Gastrocnemius medialis (tissue), 4 donors: ENCODE data around the gene LPIN3. TPM values are rescaled to one million over a fixed set of nuclear protein-coding genes. Genes with fewer than 3 reads are reported as not detected.
A peak's percentile ranks its signal among the peaks of the same experiment; 100 is the strongest.

Experiments used
- ATAC-seq, 2 donors: fragments of 150-250 bp; one replicate each; pipeline ENCODE4 v1.9.1; 2016
- DNase-seq, 2 donors: peaks; one replicate each; pipeline ENCODE4 v3.0.0-alpha.2; 2019
- H3K27ac ChIP-seq, 4 donors: fragments of 200-600 bp; sonication (generic); 1 replicate in 1 of 4; 2 replicates in 3 of 4; pipeline ENCODE4 v1.5.1; 2016 to 2018; ENCODE audit warnings: mild to moderate bottlenecking in 2 of 4, moderate library complexity in 1 of 4
- H3K27me3 ChIP-seq, 3 donors: fragments of 200-600 bp; sonication (generic) in 2 of 3; 1 replicate in 1 of 3; 2 replicates in 2 of 3; pipeline versions ENCODE4 v1.5.1 to v1.6.0; 2016 to 2019; ENCODE audit warnings: mild to moderate bottlenecking in 1 of 3, moderate library complexity in 1 of 3
- H3K36me3 ChIP-seq, 2 donors: fragments of 200-600 bp; sonication (generic) in 1 of 2; one replicate each; pipeline ENCODE4 v1.5.1; 2017 to 2018
- H3K4me1 ChIP-seq, 2 donors: fragments of 200-600 bp; sonication (generic) in 1 of 2; one replicate each; pipeline ENCODE4 v1.5.1; 2016 to 2017; ENCODE audit warnings: mild to moderate bottlenecking in 2 of 2
- H3K4me3 ChIP-seq, 4 donors: fragments of 200-600 bp; sonication (generic) in 3 of 4; 1 replicate in 1 of 4; 2 replicates in 3 of 4; pipeline ENCODE4 v1.5.1; 2016 to 2019; ENCODE audit warnings: mild to moderate bottlenecking in 2 of 4
- H3K9me3 ChIP-seq, 3 donors: fragments of 200-600 bp; sonication (generic) in 2 of 3; 1 replicate in 1 of 3; 2 replicates in 2 of 3; pipeline ENCODE4 v1.5.1; 2016 to 2019
- POLR2A ChIP-seq, 2 donors: fragments of 450-650 bp; IDR thresholded peaks; one replicate each; pipeline ENCODE4 v1.6.1; 2017; ENCODE audit warnings: antibody characterized with exemption in 2 of 2, mild to moderate bottlenecking in 2 of 2, moderate library complexity in 2 of 2
- in situ Hi-C, 4 donors: fragments of 200-750 bp; cut with MboI; loops; one replicate each; pipeline versions ENCODE4 v1.15.0 to v1.8.0; 2017; ENCODE audit warnings: low sequenced_read_pairs in 4 of 4
- intact Hi-C: fragments of 100-400 bp; cut with DNase I; formaldehyde crosslinking; loops from one replicate; pipeline ENCODE4 v1.15.1; 2023; ENCODE audit warnings: low total_unique reads
- total RNA-seq, 4 donors: library from RNA; depleted of rRNA; stranded (reverse); fragments of >200 nt; gene quantifications; one replicate each; pipeline versions ENCODE4 v1.1.0 to v1.2.3, GENCODE V29; 2016
- TF ChIP-seq, protein P1 (sequence below), 5 experiments: fragments of 450-650 bp in 3 of 5; fragments of 200-600 bp in 2 of 5; sonication (generic) in 2 of 5; IDR thresholded peaks in 4 of 5; conservative IDR thresholded peaks in 1 of 5; 1 replicate in 4 of 5; 2 replicates in 1 of 5; pipeline ENCODE4 v1.5.1; 2016 to 2019; ENCODE audit warnings: antibody characterized with exemption in 5 of 5, mild to moderate bottlenecking in 3 of 5, moderate library complexity in 3 of 5

LPIN3 gene
- total RNA-seq, 4 donors from 2014 or later, result 0.56 to 2.4 (median 1.1) TPM

DNA sequence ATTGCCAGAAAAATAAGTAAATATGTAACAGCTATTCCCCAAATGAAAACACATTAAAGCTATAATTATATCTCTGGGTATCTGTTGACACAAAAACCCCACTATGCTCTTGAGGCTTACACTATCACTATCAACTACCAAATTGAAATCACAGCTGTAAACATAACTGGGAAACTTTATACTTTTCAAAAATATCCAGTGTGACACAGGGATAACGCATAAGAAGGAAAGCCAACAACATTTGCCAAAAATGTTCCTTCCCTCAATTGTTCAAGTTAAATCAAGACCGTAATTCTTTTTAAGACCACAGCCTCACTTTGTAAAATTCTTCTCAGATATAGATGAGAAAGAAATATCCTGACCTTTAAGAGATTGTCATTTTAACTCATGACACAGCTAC, 26.2 kb upstream of the LPIN3 start:
- Histone ChIP-seq H3K4me3 (no peak overlapping the region), H3K4me1 (peaks cover 47 to 51% of the 10 kb centered on the region in 2 donors), H3K27me3 (no peaks in the 10 kb centered on the region), H3K27ac (peak overlapping the region; percentile 84 to 96 (median 91)), H3K36me3 (no peaks in the 10 kb centered on the region), H3K9me3 (no peaks in the 10 kb centered on the region)
- TF ChIP-seq, protein P1, sequence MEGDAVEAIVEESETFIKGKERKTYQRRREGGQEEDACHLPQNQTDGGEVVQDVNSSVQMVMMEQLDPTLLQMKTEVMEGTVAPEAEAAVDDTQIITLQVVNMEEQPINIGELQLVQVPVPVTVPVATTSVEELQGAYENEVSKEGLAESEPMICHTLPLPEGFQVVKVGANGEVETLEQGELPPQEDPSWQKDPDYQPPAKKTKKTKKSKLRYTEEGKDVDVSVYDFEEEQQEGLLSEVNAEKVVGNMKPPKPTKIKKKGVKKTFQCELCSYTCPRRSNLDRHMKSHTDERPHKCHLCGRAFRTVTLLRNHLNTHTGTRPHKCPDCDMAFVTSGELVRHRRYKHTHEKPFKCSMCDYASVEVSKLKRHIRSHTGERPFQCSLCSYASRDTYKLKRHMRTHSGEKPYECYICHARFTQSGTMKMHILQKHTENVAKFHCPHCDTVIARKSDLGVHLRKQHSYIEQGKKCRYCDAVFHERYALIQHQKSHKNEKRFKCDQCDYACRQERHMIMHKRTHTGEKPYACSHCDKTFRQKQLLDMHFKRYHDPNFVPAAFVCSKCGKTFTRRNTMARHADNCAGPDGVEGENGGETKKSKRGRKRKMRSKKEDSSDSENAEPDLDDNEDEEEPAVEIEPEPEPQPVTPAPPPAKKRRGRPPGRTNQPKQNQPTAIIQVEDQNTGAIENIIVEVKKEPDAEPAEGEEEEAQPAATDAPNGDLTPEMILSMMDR (IDR thresholded peaks at IDR 0.05 in 4 of 5, conservative IDR thresholded peaks at IDR 0.05 in 1 of 5), result no peak
- no peak for TF ChIP-seq POLR2A (IDR thresholded peaks at IDR 0.05)
- DNase-seq (no peak), ATAC-seq (no peak)
- in situ Hi-C loops (no loop called here), intact Hi-C loops (loop anchor here (10.0 kb wide), 1 partner anchor 380 kb away; no protein-coding TSS in a partner anchor)

DNA sequence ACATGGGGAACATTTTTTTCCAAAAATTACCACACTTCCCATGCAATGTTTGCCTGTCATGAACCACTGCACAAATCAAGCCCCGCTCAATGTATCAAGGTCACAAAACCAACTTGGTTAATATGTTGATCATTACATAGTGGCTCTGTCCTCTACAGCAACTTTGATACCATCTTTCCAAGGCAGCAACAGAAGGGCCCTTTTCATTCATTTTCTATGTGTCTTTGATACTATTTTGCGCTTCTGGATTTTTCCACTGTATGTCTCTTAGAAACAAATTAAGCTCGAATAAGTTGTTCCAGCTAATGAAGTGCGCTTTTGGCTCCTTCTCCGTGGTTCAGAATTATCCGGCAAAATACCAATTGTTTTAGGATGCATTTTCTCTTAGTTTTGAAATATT, 24.6 kb upstream of the LPIN3 start:
- in situ Hi-C loops (no loop called here), intact Hi-C loops (loop anchor here (2.0 to 10.0 kb wide), 2 partner anchors 21 to 379 kb away; no protein-coding TSS in a partner anchor)
- H3K36me3 ChIP-seq, result no peaks in the 10 kb centered on the region
- TF ChIP-seq, protein P1 (IDR thresholded peaks at IDR 0.05 in 4 of 5, conservative IDR thresholded peaks at IDR 0.05 in 1 of 5), result no peak
- peaks cover 39 to 41% of the 10 kb centered on the region in 2 donors for H3K4me1 ChIP-seq
- H3K27me3 ChIP-seq, result no peaks in the 10 kb centered on the region
- ATAC-seq (no peak), DNase-seq (no peak)
- H3K9me3 ChIP-seq, result no peaks in the 10 kb centered on the region
- peak overlapping the region; percentile 84 to 96 (median 91) for H3K27ac ChIP-seq
- H3K4me3 ChIP-seq, result peak overlapping the region; percentile 77 to 95 (median 80)

DNA sequence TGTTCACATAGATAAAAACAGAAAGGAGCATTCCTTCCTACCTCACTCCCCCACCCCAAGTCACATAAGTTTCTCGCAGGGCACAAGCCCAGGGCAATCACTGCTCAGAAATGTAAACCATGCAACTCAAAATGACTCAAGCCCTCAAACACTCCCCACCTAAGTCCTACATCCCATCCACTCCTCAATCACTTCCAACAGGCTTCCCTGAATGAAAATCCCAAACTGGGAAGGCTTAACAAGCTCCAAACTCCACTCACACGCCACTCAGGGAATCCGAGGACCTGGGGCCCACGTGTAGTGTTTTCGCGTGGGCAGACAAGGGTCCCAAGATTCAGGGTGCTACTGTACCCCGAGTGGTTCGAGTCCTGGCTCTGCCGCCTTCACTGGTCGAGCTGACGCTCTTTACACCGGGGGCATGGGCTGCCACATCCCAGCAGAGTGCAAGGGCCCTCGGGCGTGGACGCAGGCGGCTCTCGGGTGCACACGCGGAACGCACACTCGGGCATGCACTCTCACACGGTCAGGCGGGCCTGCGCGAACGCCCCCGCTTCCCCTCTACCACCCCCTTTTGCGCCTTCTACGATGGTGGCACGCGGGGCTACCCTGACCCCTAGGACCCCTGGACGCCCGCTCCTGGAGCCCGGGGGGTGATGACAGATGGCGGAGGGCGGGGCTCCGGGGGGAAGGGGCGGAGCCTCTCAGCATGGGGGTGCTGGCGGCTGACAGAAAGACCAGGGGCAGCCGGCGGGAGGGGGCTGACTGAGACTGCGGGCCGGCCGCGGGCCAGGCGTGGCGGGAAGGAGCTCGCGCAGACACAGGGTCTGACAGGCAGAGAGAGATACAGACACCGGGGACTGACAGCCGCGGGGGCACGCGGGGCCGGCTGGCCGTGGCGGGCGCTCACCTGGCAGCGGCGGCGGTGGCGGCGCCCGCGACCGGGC, 23.7 kb upstream of the LPIN3 start:
- intact Hi-C loops (loop anchor here (1.0 to 10.0 kb wide), 4 partner anchors 12 to 378 kb away; partner anchors contain the start of gene PLCG1), in situ Hi-C loops (no loop called here)
- peak; percentile 83 to 86 for ATAC-seq
- Histone ChIP-seq H3K4me1 (peaks cover 39 to 41% of the 10 kb centered on the region in 2 donors), H3K9me3 (no peaks in the 10 kb centered on the region), H3K27ac (peak overlapping the region; percentile 84 to 96 (median 91)), H3K27me3 (no peaks in the 10 kb centered on the region), H3K4me3 (peak overlapping the region; percentile 77 to 95 (median 80)), H3K36me3 (no peaks in the 10 kb centered on the region)
- peak; percentile 63 to 77 for DNase-seq
- TF ChIP-seq, protein P1 (IDR thresholded peaks at IDR 0.05 in 4 of 5, conservative IDR thresholded peaks at IDR 0.05 in 1 of 5), result no peak

DNA sequence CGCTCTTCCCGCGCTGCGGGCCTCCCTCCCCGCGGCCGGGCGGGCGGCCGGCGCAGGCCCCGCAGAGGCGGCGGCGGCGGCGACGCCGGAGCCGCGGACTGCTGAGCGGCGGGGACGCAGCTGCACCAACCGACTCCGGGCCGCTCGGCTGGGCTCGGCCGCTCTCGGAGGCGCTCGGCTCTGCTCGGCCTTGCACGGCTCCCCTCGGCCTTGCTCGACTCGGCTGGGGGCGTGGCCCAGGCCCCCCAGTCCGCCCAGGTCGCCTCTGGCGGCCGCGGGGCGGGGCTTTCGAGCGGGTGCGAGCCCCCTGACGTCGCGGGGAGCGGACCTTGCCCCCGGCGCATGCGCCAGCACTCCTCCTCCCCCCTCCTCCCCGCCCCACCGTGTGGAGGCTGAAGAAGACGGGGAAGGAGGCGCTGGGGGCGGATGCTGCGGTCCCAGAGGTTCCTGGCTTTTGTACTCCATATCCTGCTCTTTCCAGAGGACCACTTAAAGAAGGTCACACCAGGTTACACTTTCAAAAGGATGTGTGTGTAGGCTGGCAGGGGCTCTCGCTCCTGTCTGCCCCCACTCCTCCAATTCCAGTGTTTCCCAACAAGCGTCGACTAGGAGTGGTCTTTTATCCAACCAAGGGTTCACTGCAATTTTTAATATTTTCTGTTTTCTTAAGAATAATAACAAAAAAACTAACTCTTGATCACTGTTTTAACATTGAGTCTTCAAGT, 22.9 kb upstream of the LPIN3 start, which contains the start of gene ZHX3:
TSS of gene ZHX3 (minus strand) at position 186 of the 725 bp plus-strand sequence. CDS start 112,815 bp downstream, outside the sequence.
- H3K27ac ChIP-seq, result peak within 1 kb of the TSS; percentile 84 to 96 (median 91)
- H3K36me3 ChIP-seq, result no peaks in the 10 kb centered on the region
- H3K9me3 ChIP-seq, result no peaks in the 10 kb centered on the region
- no peaks in the 10 kb centered on the region for H3K27me3 ChIP-seq
- intact Hi-C loops (loop anchor here (1.0 to 10.0 kb wide), 4 partner anchors 12 to 377 kb away; partner anchors contain the start of gene PLCG1), in situ Hi-C loops (no loop called here)
- peak within 1 kb of the TSS; percentile 77 to 95 (median 80) for H3K4me3 ChIP-seq
- peak; percentile 70 to 85 for TF ChIP-seq POLR2A (IDR thresholded peaks at IDR 0.05)
- TF ChIP-seq, protein P1 (IDR thresholded peaks at IDR 0.05 in 4 of 5, conservative IDR thresholded peaks at IDR 0.05 in 1 of 5), result no peak
- peaks cover 37 to 40% of the 10 kb centered on the region in 2 donors for H3K4me1 ChIP-seq
- DNase-seq, result peak; percentile 92 to 95
- peak; percentile 89 for ATAC-seq
